Stimulated activated CD8-positive, alpha-beta memory T cell treated with anti-CD3 and anti-CD28 coated beads, Interleukin-7, amount 100 ng/mL, for 24 hours (primary cell): Measurements from ENCODE around the gene PRSS48.
"Not testable (repeated sequence)": the region's sequence is repeated elsewhere in the genome, so short reads cannot be mapped to it uniquely, and the experiment has no call there.

Experiments used
- DNase-seq: peaks from one replicate; pipeline ENCODE4 v3.0.0-alpha.2; 2020; ENCODE audit warnings: low read depth

Gene PRSS48

GRCh38 chr4:151276787-151277562 lies at the start of gene PRSS48:
Gene PRSS48, plus strand, starts transcription at chr4:151277161. Its CDS starts 12 bp downstream, at chr4:151277173.
- DNase-seq: peak; percentile 16

- no peak for DNase-seq
These were observed 49.8 kb upstream of the PRSS48 start for GRCh38 chr4:151227172-151227571.

DNA sequence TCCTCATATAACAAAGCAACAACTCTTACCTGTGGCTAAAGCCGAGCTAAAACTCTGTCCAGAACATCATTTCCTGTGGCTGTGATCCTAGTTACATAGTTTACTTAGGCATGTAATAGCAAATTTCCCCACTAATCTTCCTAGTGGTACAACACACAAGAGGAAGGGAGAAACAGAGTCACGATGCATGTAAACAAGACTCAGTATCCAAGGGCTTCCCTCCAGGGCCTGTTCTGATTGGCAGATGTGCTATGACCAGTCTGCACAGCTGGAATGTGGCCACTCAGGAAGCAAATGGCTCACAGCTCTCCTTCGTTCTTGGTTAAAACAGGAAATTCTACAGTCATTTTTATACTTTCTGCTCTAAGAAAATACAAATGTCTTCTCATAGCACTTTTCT lies 49.2 kb upstream of the PRSS48 start:
- no peak for DNase-seq

DNA sequence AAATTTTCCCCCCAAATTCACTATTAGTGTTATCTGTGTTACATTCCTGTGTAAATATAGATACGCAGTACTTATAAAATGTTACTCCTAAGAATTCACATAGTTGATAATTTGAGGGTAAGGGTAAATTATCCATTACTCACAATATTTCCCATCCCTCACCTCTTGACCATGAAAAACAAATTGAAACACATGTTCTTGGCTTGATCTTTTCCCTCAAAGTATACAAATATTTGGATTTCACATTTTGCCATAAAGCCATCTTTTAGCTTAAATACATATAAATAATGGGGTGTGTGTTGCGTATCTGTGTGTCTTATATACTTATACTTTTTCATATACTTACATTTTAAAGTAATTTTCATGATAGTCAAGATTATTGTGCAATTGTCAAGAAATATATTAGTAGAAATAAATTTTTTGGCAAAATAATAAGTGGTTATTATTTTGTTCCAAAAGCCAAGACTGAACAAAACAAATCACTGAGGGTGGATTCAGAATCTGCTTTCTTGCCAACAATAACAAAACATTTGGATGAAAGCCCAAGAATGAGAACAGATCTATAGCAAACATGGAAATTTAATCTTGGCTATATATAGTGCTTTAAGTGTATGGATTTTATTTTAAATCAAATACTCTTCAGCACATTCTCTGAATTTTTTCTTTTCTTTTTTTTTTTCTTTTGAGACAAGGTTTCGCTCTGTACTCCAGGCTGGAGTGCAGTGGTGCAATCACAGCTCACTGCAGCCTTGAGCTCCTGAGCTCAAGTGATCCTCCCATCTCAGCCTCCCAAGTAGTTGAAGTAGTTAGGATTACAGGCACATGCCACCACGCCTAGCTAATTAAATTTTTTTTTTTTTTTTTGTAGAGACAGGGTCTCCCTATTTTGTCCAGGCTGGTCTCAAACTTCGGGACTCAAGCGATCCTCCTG lies 48.5 kb upstream of the PRSS48 start:
- DNase-seq: no peak

GRCh38 chr4:151231915-151232595 lies 44.9 kb upstream of the PRSS48 start:
- no peak for DNase-seq

GRCh38 chr4:151233600-151233999 lies 43.4 kb upstream of the PRSS48 start:
- DNase-seq: no peak

DNA sequence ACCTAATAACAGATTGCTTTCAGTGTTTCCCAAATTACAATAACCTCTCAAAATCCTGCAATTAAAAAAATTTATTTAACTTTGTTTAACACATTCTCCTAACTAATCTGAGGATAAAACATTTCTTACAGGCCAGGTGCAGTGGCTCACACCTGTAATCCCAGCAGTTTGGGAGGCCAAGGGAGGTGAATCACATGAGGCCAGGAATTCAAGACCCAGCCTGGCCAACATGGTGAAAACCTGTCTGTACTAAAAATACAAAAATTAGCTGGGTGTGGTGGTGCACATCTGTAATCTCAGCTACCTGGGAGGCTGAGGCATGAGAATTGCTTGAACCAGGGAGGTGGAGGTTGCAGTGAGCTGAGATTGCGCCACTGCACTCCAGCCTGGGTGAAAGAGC lies 41.6 kb upstream of the PRSS48 start:
- DNase-seq: not testable (repeated sequence)

DNA sequence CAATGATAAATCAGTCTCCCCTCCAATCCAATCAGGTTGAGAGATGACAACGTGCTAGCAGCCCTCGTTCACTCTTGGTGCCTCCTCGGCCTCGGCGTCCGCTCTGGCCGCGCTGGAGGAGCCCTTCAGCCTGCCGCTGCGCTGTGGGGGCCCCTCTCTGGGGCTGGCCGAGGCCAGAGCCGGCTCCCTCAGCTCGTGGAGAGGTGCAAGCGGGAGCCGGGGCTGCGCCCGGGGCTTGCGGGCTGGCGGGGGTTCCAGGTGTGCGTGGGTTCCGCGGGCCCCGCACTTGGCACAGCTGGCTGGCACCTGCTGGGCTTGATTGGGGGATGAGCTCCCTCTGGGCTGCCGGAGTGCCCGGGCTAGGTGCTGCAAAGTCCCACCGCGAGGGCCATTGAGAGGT lies 40.9 kb upstream of the PRSS48 start:
- DNase-seq: no peak

DNA sequence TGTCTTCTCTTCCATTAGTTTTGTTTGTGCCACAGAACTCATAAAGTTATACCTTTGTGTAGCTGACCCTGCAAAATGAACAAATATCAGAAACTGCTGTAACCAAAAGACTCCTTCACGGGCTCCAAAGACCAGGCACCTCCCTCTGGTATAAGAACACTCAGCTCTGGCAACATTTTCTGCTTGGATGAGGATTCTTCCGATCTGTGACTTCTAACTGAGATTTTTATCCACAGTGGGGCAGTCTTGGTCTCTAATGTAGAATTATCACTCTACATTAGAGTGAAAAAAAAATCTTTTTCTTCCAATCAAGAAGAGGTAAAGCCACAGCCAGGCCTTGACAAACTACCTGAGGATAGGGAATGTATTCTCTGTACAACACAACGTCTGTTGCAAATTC lies 38.5 kb upstream of the PRSS48 start:
- DNase-seq: no peak

- DNase-seq: no peak
These were observed 37.4 kb upstream of the PRSS48 start for GRCh38 chr4:151239608-151240007.

- no peak for DNase-seq
These were observed 34.7 kb upstream of the PRSS48 start for GRCh38 chr4:151242305-151242704.

GRCh38 chr4:151246742-151247141 lies 30.2 kb upstream of the PRSS48 start:
- no peak for DNase-seq

DNA sequence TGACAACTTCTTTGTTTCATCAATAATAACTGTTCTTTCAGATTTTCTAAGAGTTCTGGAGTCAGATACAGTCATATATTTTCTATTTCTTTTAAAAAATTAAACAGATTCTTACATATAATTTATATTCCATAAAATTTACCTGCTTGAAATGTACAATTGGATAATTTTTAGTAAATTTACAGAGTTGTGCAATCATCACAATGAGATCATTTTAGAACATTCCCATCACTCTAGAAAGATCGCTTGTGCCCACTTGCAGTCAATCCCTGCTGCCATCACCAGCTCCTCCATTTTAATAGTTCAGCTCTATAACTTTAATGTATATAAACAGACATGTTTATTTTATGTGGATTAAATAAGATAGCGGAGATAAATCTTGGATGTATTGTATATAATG lies 29.6 kb upstream of the PRSS48 start:
- no peak for DNase-seq

GRCh38 chr4:151248519-151248918 lies 28.4 kb upstream of the PRSS48 start:
- no peak for DNase-seq

- DNase-seq: no peak
These were observed 26.3 kb upstream of the PRSS48 start for GRCh38 chr4:151250706-151251105.

DNA sequence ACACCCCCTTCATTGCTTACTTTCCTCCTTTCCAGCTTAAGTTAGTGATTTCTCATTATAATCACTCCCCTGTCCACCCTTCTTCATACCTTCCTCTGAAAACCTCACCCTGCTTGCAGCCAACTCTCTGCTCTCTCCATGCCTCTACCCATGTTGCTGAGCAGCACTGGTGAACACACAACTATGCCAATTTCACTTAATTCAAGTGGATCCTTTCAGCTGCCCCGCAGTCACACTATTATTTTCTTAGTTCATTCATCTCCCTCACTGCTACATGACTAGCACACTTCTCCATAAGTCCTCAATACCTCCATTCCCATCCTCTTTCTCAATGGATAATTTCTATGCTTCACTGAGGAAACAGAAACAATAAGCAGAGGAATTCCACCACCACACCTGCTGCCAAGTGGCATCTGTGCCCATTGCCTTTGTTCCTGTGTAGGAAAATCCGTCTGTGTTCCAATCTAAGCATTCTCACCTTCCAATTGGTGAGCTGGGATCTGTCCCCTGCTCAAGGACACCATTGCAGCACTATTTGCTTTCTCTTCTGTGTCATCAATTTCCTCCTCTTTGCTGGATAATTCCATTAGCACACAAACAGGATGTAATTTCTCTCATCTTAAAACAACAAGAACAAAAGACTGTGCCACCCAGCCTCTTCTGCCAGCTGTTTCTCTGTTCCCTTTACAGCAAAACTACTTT lies 25.2 kb upstream of the PRSS48 start:
- DNase-seq: no peak

DNA sequence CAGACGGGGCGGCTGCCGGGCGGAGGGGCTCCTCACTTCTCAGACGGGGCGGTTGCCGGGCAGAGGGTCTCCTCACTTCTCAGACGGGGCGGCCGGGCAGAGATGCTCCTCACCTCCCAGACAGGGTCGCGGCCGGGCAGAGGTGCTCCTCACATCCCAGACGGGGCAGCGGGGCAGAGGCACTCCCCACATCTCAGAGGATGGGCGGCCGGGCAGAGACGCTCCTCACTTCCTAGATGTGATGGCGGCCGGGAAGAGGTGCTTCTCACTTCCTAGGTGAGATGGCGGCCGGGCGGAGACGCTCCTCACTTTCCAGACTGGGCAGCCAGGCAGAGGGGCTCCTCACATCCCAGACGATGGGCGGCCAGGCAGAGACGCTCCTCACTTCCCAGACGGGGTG lies 21.7 kb upstream of the PRSS48 start:
- not testable (repeated sequence) for DNase-seq

- not testable (repeated sequence) for DNase-seq
These were observed 21.3 kb upstream of the PRSS48 start for GRCh38 chr4:151255680-151256079.

GRCh38 chr4:151256134-151256533 lies 20.8 kb upstream of the PRSS48 start:
- no peak for DNase-seq

GRCh38 chr4:151257704-151258103 lies 19.3 kb upstream of the PRSS48 start:
- DNase-seq: no peak

- DNase-seq: no peak
These were observed 17.2 kb upstream of the PRSS48 start for GRCh38 chr4:151259752-151260151.

- no peak for DNase-seq
These were observed 16.4 kb upstream of the PRSS48 start for GRCh38 chr4:151260526-151260925.
